IMR-90 (cell line): ENCODE results near the gene FAM53B. TPM values are rescaled to one million over a fixed set of nuclear protein-coding genes. Genes with fewer than 3 reads are reported as not detected.

Experiments used
- ATAC-seq: fragments of 200-7000 bp; cut with Tn5 transposase; 2 replicates; pipeline ENCODE4 v1.9.1; 2020; ENCODE audit warnings: low read depth, mild to moderate bottlenecking, moderate library complexity
- BruUV-seq: library from RNA; stranded (reverse); fragments of 400-500 nt; replicated peaks from 2 replicates; lab custom pipeline; 2021; lab: Mats Ljungman, UMichigan
- CTCF ChIA-PET: fragments of 300-600 bp; formaldehyde crosslinking; extraction: SDS; loops from one replicate; lab custom pipeline; 2021; ENCODE audit warnings: antibody characterized with exemption; lab: Yijun Ruan, JAX
- POLR2A ChIA-PET: fragments of 300-600 bp; sonication (Branson Sonifier 250); formaldehyde crosslinking; loops from one replicate; lab custom pipeline; 2022; ENCODE audit warnings: antibody characterized with exemption; ENCODE audit not compliant: unreplicated experiment; lab: Charles Lee
- DNase-seq: peaks from one replicate; pipeline ENCODE4 v3.0.0; 2013
- H2AFZ ChIP-seq: replicated peaks from 2 replicates; pipeline ENCODE3; 2013; ENCODE audit warnings: low read length, mild to moderate bottlenecking; ENCODE audit not compliant: poor library complexity
- H2AK5ac ChIP-seq: 2 replicates; pipeline ENCODE4 v1.6.1; 2013; ENCODE audit warnings: low read depth, low read length, inconsistent platforms
- H2AK9ac ChIP-seq: replicated peaks from 2 replicates; pipeline ENCODE3; 2013; ENCODE audit warnings: mild to moderate bottlenecking, low read depth, low read length, moderate library complexity; ENCODE audit not compliant: poor library complexity
- H2BK120ac ChIP-seq: 2 replicates; pipeline ENCODE4 v1.6.1; 2013; ENCODE audit warnings: low read depth, low read length, inconsistent platforms
- H2BK15ac ChIP-seq: 3 replicates; pipeline ENCODE4 v1.6.1; 2013; ENCODE audit warnings: low read depth, low read length, inconsistent platforms
- H2BK20ac ChIP-seq: 2 replicates; pipeline ENCODE4 v1.6.1; 2013; ENCODE audit warnings: low read depth, mild to moderate bottlenecking, inconsistent platforms, low read length, moderate library complexity
- H2BK5ac ChIP-seq: 2 replicates; pipeline ENCODE4 v1.6.1; 2013; ENCODE audit warnings: mild to moderate bottlenecking, low read depth, low read length, inconsistent platforms; ENCODE audit not compliant: poor library complexity, severe bottlenecking
- H3K14ac ChIP-seq: replicated peaks from 2 replicates; pipeline ENCODE4 v1.6.1; 2013; ENCODE audit warnings: low read depth, low read length, inconsistent platforms
- H3K18ac ChIP-seq: 2 replicates; pipeline ENCODE4 v1.6.1; 2013; ENCODE audit warnings: low read depth, low read length, control low read depth
- H3K23ac ChIP-seq: 2 replicates; pipeline ENCODE4 v1.6.1; 2013; ENCODE audit warnings: low read depth, low read length, inconsistent platforms
- H3K27ac ChIP-seq: 2 replicates; pipeline ENCODE4 v1.5.1; 2013; ENCODE audit warnings: mild to moderate bottlenecking, control low read depth, low read length; ENCODE audit not compliant: insufficient read depth
- H3K27me3 ChIP-seq: 2 replicates; pipeline ENCODE4 v1.6.1; 2013; ENCODE audit warnings: low read length; ENCODE audit not compliant: control insufficient read depth, insufficient read depth
- H3K36me3 ChIP-seq: 2 replicates; pipeline ENCODE4 v1.6.1; 2013; ENCODE audit warnings: low read length, mixed read lengths; ENCODE audit not compliant: control insufficient read depth, insufficient read depth
- H3K4ac ChIP-seq: 2 replicates; pipeline ENCODE4 v1.6.1; 2013; ENCODE audit warnings: low read depth, low read length, inconsistent platforms
- H3K4me1 ChIP-seq: 2 replicates; pipeline ENCODE4 v1.6.1; 2013; ENCODE audit warnings: low read length, mixed read lengths; ENCODE audit not compliant: control insufficient read depth, insufficient read depth
- H3K4me2 ChIP-seq: 2 replicates; pipeline ENCODE4 v1.6.1; 2013; ENCODE audit warnings: low read depth, mild to moderate bottlenecking, control low read depth, low read length, moderate library complexity
- H3K4me3 ChIP-seq: 2 replicates; pipeline ENCODE4 v1.5.1; 2013; ENCODE audit warnings: low read depth, mild to moderate bottlenecking, control low read depth, low read length, moderate library complexity; ENCODE audit not compliant: insufficient read depth
- H3K56ac ChIP-seq: 2 replicates; pipeline ENCODE4 v1.6.1; 2013; ENCODE audit warnings: low read length, inconsistent platforms; ENCODE audit not compliant: insufficient read depth; ENCODE audit errors: extremely low read depth
- H3K79me1 ChIP-seq, 2 experiments: 2 replicates each; pipeline ENCODE4 v1.6.1; 2013; ENCODE audit warnings: low read length in 2 of 2, inconsistent platforms in 1 of 2, low read depth in 1 of 2
- H3K9ac ChIP-seq: 2 replicates; pipeline ENCODE4 v1.6.1; 2013; ENCODE audit warnings: low read depth, low read length, control low read depth
- H3K9me1 ChIP-seq: 2 replicates; pipeline ENCODE4 v1.6.1; 2013; ENCODE audit warnings: low read length, inconsistent platforms; ENCODE audit not compliant: insufficient read depth
- H3K9me3 ChIP-seq: 2 replicates; pipeline ENCODE4 v1.6.1; 2013; ENCODE audit warnings: low read length; ENCODE audit not compliant: control insufficient read depth, insufficient read depth
- H4K20me1 ChIP-seq: 2 replicates; pipeline ENCODE4 v1.6.1; 2013; ENCODE audit warnings: low read length, inconsistent platforms; ENCODE audit not compliant: insufficient read depth
- H4K5ac ChIP-seq: 2 replicates; pipeline ENCODE4 v1.6.1; 2013; ENCODE audit warnings: mild to moderate bottlenecking, low read depth, low read length, control low read depth
- H4K8ac ChIP-seq, 2 experiments: 2 replicates each; pipeline ENCODE4 v1.6.1; 2013; ENCODE audit warnings: low read depth in 2 of 2, low read length in 2 of 2, control low read depth in 1 of 2, inconsistent platforms in 1 of 2
- H4K91ac ChIP-seq: 2 replicates; pipeline ENCODE4 v1.6.1; 2013; ENCODE audit warnings: low read depth, low read length, inconsistent platforms; ENCODE audit not compliant: insufficient read depth
- MAFK ChIP-seq: IDR thresholded peaks from 2 replicates; pipeline ENCODE4 v1.6.1; 2012; ENCODE audit warnings: low read depth, low read length, improper control_type of control experiment
- MAZ ChIP-seq: IDR thresholded peaks from 2 replicates; pipeline ENCODE4 v1.6.1; 2012; ENCODE audit warnings: low read depth, mild to moderate bottlenecking, low read length, improper control_type of control experiment, moderate library complexity, borderline replicate concordance
- RAD21 ChIP-seq: IDR thresholded peaks from 2 replicates; pipeline ENCODE4 v1.6.1; 2012; ENCODE audit warnings: low read length, improper control_type of control experiment
- SMC3 ChIP-seq: fragments of 150-350 bp; IDR thresholded peaks from 2 replicates; pipeline ENCODE4 v1.6.1; 2016; ENCODE audit warnings: low read depth, mild to moderate bottlenecking, antibody characterized with exemption, low read length, moderate library complexity
- WGBS, 2 experiments: methylation state at CpG; one replicate each; pipeline versions ENCODE4 v1.1.5 to v1.1.7; 2013; ENCODE audit warnings: missing lambda C conversion rate in 2 of 2; ENCODE audit not compliant: insufficient read length in 1 of 2; ENCODE audit errors: extremely low coverage in 2 of 2; 5-methylcytosine and 5-hydroxymethylcytosine counted together
- dilution Hi-C: fragments of 300-500 bp; cut with HindIII; formaldehyde crosslinking; loops from one replicate; pipeline ENCODE4 v1.14.3; 2018; ENCODE audit warnings: low sequenced_read_pairs; ENCODE audit not compliant: unreplicated experiment
- in situ Hi-C: fragments of 300-500 bp; cut with MboI; formaldehyde crosslinking; loops from 3 replicates; pipeline ENCODE4 v1.14.3; 2019; ENCODE audit warnings: low sequenced_read_pairs, inconsistent platforms, mixed read lengths
- intact Hi-C: fragments of 100-400 bp; cut with micrococcal nuclease; formaldehyde crosslinking; loops from 2 replicates; pipeline ENCODE4 v1.10.0; 2022
- polyA plus RNA-seq, 3 experiments: library from polyadenylated mRNA; depleted of rRNA; stranded (reverse); fragments of >200 nt; gene quantifications; 2 replicates each; pipeline ENCODE4 v1.2.3, GENCODE V29; 2012; ENCODE audit warnings: low replicate concordance in 1 of 3
- total RNA-seq: library from RNA; depleted of rRNA; stranded (reverse); fragments of >200 nt; gene quantifications from 2 replicates; pipeline ENCODE4 v1.2.3, GENCODE V29; 2012
- TF ChIP-seq, protein P1 (sequence below): fragments of 150-350 bp; IDR thresholded peaks from 2 replicates; pipeline ENCODE4 v1.6.1; 2017; ENCODE audit warnings: mild to moderate bottlenecking, antibody characterized with exemption, low read length, low read depth
- TF ChIP-seq, protein P2 (sequence below): fragments of 150-350 bp; IDR thresholded peaks from 2 replicates; pipeline ENCODE4 v1.6.1; 2016; ENCODE audit warnings: low read depth, mild to moderate bottlenecking, low read length, moderate library complexity, borderline replicate concordance

Gene FAM53B
- total and polyA plus RNA-seq, 2 of the 4 experiments (the other 2 are of a cell fraction) = 3.8 to 5.7 TPM

DNA sequence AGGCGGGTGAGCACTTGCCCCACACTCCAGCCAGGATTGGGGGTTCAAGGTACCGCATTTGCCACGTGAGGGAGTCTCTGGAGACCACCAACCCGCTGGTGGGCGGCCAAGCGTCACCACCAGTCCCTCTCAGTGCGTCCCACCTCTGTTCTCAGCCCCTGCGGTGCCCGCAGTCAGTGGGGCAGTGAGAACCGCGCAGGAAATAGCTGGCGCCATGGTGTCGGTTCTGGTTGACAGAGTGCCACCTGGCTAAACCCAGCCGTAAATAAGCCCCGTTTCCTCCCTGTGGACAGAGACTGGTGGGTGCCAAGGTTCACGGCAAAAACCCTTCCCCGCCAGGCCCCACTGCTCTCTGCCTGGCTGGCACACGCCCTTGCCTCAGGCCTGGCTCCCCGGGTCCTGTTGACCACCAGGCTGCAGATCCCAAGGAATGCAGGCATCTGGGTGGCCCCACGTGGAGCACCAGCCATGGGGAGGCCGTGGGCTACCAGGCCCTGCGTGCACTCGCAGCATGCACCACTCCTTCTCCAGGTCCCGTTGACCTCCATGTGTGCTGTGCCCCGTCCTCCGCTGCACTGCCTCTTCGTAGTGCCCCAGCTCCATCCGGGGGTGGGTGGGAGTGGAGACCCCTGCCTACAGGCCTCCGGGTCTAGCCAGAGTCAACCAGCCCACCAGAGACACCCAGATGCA lies 142.6 kb downstream of the FAM53B start:
- no peak overlapping the region for H4K8ac ChIP-seq
- DNase-seq (no peak), ATAC-seq (no peak)
- TF ChIP-seq, protein P1, sequence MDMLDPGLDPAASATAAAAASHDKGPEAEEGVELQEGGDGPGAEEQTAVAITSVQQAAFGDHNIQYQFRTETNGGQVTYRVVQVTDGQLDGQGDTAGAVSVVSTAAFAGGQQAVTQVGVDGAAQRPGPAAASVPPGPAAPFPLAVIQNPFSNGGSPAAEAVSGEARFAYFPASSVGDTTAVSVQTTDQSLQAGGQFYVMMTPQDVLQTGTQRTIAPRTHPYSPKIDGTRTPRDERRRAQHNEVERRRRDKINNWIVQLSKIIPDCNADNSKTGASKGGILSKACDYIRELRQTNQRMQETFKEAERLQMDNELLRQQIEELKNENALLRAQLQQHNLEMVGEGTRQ = no peak
- TF ChIP-seq MAFK (no peak), SMC3 (no peak), RAD21 (no peak), MAZ (no peak)
- TF ChIP-seq, protein P2, sequence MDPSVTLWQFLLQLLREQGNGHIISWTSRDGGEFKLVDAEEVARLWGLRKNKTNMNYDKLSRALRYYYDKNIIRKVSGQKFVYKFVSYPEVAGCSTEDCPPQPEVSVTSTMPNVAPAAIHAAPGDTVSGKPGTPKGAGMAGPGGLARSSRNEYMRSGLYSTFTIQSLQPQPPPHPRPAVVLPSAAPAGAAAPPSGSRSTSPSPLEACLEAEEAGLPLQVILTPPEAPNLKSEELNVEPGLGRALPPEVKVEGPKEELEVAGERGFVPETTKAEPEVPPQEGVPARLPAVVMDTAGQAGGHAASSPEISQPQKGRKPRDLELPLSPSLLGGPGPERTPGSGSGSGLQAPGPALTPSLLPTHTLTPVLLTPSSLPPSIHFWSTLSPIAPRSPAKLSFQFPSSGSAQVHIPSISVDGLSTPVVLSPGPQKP = no peak
- H3K4me1 ChIP-seq = no peaks in the 10 kb centered on the region
- H3K18ac ChIP-seq = no peak overlapping the region
- no peak overlapping the region for H2AK9ac ChIP-seq
- H2AFZ ChIP-seq = no peak overlapping the region
- intact Hi-C loops (no loop called here), in situ Hi-C loops (no loop called here), dilution Hi-C loops (no loop called here)
- H3K36me3 ChIP-seq = no peaks in the 10 kb centered on the region
- H3K23ac ChIP-seq = no peak overlapping the region
- no peak overlapping the region for H2BK20ac ChIP-seq
- BruUV-seq = no TSS peak
- H3K9me1 ChIP-seq = no peaks in the 10 kb centered on the region
- H3K4ac ChIP-seq = no peak overlapping the region
- H3K27ac ChIP-seq = no peak overlapping the region
- H2BK15ac ChIP-seq = no peak overlapping the region
- no peaks in the 10 kb centered on the region for H4K20me1 ChIP-seq
- no peak overlapping the region for H4K91ac ChIP-seq
- no peaks in the 10 kb centered on the region for H3K79me1 ChIP-seq
- no peak overlapping the region for H2BK5ac ChIP-seq
- CTCF ChIA-PET = no interaction called here
- no peak overlapping the region for H3K9ac ChIP-seq
- WGBS, 2 experiments = 90% methylated on average over 7 of the region's 29 CpGs; no CpG with 5 or more reads in 1 of the 2 experiments
- no peak overlapping the region for H3K56ac ChIP-seq
- no peak overlapping the region for H3K4me2 ChIP-seq
- H3K27me3 ChIP-seq = peaks cover 4% of the 10 kb centered on the region; the same call in 1 of the 2 replicates
- POLR2A ChIA-PET = interaction anchor here (0.6 kb wide), 1 partner anchor 144 kb away, joined by 4 read pairs; no protein-coding TSS in a partner anchor
- no peak overlapping the region for H3K14ac ChIP-seq
- no peak overlapping the region for H3K4me3 ChIP-seq
- H4K5ac ChIP-seq = no peak overlapping the region
- H2AK5ac ChIP-seq = no peak overlapping the region
- H2BK120ac ChIP-seq = no peak overlapping the region
- H3K9me3 ChIP-seq = no peaks in the 10 kb centered on the region
